Stimulated activated CD4-positive, alpha-beta T cell treated with anti-CD3 and anti-CD28 coated beads, Interleukin-12 subunit alpha, Interleukin-12 subunit beta, amount 100 ng/mL, for 24 hours (primary cell): ENCODE data around the gene CDKAL1.

Experiments used
- DNase-seq, 2 experiments: peaks; one replicate each; pipeline ENCODE4 v3.0.0-alpha.2; 2020; ENCODE audit warnings: low read depth in 2 of 2

Gene CDKAL1

GRCh38 chr6:21103626-21104224 is 569.5 kb downstream of the CDKAL1 start:
- no peak for DNase-seq

GRCh38 chr6:21104288-21104687 is 570.0 kb downstream of the CDKAL1 start:
- no peak for DNase-seq

- no peak for DNase-seq
These were observed 573.5 kb downstream of the CDKAL1 start for GRCh38 chr6:21107796-21108195.

- DNase-seq: no peak
These were observed 575.3 kb downstream of the CDKAL1 start for GRCh38 chr6:21109391-21110178.

GRCh38 chr6:21110684-21111083 is 576.4 kb downstream of the CDKAL1 start:
- no peak for DNase-seq

- DNase-seq: no peak
These were observed 577.0 kb downstream of the CDKAL1 start for GRCh38 chr6:21111093-21111725.

GRCh38 chr6:21115111-21115510 is 580.9 kb downstream of the CDKAL1 start:
- DNase-seq: no peak

GRCh38 chr6:21116736-21117135 is 582.5 kb downstream of the CDKAL1 start:
- DNase-seq: no peak

- DNase-seq: no peak
These were observed 584.0 kb downstream of the CDKAL1 start for GRCh38 chr6:21118216-21118780.

GRCh38 chr6:21121636-21122136 is 587.4 kb downstream of the CDKAL1 start:
- DNase-seq: no peak

- DNase-seq: no peak
These were observed 589.5 kb downstream of the CDKAL1 start for GRCh38 chr6:21123507-21124436.

- no peak for DNase-seq
These were observed 594.3 kb downstream of the CDKAL1 start for GRCh38 chr6:21128601-21129000.

GRCh38 chr6:21131406-21131805 is 597.1 kb downstream of the CDKAL1 start:
- DNase-seq: no peak

- DNase-seq: no peak
These were observed 598.2 kb downstream of the CDKAL1 start for GRCh38 chr6:21132446-21132845.

- no peak for DNase-seq
These were observed 598.9 kb downstream of the CDKAL1 start for GRCh38 chr6:21132856-21133838.

- DNase-seq: no peak
These were observed 599.6 kb downstream of the CDKAL1 start for GRCh38 chr6:21133901-21134300.

GRCh38 chr6:21134356-21134755 is 600.1 kb downstream of the CDKAL1 start:
- no peak for DNase-seq

- no peak for DNase-seq
These were observed 601.3 kb downstream of the CDKAL1 start for GRCh38 chr6:21135484-21136013.

GRCh38 chr6:21137700-21138335 is 603.6 kb downstream of the CDKAL1 start:
- DNase-seq: no peak
